ENCODE results near the gene DCDC2C.

The DCDC2C gene

DNA sequence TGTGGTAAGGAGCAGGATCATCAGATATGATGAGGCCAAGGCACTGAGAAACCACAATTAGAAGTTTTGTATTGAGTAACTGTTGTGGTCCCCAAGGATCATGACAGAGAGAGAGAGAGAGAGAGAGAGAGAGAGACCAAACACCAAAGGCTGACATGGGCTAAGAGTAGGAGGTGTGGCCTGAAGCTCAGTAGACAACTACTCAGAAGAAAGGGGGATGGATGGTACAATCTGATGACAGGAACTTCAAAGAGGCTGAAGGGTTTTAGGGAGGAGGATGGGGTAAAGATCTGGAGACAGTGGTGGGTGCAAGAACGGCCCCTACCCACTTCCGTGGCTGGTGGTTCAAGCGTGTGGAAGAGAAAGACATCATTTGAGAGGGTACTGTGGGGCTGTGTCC, 135.0 kb downstream of the DCDC2C start:
- DNase-seq = no peak

DNA sequence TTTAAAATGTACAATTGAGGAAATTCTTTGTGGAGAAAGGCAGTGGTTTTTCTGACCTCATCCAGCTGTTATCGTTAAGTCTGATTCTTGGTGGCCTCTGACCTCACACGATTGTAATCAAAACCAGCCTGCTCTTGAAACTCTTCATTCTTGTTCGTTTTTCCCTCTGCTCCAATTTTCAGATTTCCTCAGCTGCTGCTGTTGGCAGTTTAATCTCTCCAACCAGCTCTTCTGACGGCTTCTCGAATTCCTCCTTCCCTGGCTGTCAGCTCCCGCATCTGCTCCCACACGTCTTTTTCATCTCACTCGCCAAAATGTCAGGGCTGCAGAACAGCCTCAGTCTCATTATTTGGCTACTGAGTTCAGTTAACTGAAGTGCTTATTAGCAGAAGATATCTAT, 136.1 kb downstream of the DCDC2C start:
- DNase-seq = no peak

DNA sequence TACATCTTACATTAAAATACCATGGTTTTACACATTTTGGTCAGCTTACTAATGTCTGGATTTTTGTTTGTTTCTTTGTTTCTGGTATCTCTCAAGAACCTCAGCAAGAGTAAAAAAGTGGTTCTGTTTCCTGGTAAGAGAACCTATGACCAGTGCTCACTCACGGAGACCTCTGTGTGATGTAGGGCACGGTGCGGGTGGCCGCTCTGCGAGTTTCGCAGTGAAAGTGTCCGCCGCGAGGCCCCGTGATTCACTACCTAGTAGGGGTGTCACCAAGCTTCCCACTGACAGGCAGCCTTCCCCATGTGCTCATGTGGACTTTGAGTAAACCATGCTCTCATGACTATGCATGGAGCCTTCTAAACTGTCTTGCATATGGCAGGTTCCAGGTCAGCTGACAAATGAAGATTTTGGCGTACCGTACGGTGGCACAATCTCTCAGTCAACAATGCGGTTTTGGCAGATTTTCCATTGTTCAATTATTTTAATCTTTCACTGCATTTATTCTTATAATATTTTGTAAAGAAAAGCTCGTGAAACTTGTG, 137.3 kb downstream of the DCDC2C start:
- DNase-seq = no peak

DNA sequence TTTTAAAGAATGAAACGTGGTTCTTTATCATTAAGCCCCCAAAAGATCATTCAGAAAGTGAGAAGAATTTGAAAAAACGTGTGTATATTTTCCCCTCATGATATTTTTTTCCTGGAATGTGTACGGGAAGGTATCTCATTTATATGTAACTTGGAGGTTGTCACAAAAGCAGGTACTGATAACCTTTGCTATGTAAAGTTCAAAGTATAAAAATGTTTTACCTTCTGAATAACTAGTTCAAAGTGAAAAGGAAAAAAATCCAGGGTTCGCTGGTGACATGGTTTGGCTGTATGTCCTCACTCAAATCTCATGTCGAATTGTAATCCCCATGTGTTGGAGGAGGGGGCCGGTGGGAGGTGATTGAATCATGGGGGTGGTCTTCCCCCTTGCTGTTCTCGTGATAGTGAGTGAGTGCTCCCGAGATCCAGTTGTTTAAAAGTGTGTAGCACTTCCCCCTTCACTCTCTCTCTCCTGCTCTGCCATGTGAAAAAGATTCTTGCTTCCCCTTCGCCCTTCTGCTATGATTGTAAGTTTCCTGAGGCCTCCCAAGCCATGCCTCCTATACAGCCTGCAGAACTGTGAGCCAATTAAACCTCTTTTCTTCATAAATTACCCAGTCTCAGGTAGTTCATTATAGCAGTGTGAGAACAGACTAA, 144.2 kb downstream of the DCDC2C start:
- no peak for DNase-seq

DNA sequence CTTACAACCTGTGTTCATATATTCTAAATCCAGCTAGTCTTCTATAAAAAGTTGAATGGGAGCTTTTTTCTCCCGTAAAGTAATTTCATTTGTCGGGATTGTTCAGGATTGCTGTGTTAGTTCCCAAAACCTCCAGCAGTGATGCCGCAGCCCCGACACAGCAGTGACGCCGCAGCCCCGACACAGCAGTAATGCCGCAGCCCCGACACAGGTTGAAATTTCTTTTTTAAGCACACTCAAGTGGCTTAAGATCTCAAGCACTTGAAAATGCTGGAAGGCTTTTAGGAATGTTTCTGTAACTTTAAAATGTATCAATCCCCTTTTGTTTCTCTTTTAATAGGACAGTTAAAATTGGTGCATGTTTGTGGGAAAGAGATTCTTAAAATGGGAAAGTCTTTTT, 145.4 kb downstream of the DCDC2C start:
- no peak for DNase-seq

DNA sequence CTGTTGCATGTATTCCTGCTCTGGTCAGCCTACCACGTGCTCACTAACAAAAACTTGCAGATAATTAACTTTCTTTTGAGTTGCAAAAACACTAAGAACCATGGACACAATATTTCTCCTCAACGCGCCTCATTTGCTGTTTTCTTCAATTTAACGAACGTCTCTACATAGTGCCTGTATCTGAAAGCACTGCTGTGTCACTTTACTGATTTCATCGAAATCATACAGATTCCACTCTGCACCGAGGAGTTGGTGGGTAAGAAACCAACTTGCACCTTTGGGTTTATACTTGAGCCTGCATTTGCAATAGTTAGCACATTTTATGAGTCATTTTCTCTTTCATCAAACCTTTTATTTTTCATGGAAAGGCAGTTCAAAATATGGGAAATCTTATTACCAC, 145.8 kb downstream of the DCDC2C start:
- DNase-seq = no peak

DNA sequence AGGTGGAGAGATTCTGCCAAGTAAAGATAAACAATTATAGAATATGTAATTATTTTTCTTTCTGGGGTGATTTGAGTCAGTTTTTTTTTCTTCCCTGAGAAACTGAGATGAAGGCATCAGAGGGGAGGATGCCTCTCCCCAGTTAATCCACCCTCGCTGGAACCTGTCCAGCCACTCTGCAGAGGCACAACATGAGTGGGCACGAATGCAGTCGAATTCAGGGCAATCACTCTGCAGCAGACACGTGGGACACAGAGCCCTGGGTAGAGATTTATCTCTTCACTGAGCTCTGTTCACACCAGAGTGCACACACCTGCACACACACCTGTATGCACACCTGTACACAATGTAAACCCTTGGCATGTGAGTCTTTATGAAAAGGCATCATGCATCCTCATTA, 154.2 kb downstream of the DCDC2C start:
- DNase-seq = peak in 1 of 2 experiments; percentile 20

DNA sequence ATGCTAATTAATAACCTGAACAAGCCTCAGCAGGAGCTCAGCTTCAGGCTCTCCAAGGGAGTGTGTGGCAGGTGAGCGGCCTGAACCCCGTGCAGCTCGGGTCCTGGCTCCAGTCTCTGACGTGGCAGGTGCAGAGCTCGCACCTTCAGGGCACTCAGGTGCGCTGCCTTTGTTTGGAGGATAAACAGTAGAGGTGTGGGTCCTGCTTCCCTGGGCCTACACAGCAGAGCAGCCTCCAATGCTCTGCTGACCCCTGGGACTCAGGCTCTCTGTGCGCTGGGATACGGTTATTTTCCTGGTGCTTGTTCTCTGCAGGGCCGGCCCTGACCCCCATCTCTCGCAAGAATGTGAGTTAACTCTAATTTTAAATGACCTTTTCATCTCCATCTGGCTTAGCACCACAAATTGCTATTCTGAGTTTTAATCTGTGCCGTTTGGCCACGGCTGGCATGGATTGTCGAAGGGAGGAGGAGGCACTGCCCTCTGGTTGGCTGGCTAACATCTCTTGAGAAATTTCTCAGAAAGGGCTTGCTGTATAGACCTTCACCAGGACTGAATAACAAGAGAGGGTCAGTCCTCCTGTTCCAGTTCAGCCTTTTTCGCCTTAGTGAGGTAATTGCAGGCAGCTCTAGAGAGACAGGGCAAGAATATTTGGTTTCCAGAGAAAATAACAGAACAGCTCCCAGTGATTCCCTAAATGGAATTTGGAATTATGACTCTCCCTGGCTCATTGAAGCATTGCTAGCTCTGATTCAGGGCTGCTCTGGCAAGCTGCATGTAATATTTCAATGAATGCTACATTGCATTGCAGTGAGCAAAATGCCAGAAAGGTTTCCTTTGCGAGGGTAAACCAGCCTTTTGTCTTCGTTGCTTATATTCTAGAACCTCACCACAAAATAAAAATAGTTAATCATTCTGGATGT, 161.8 kb downstream of the DCDC2C start:
- DNase-seq = no peak

DNA sequence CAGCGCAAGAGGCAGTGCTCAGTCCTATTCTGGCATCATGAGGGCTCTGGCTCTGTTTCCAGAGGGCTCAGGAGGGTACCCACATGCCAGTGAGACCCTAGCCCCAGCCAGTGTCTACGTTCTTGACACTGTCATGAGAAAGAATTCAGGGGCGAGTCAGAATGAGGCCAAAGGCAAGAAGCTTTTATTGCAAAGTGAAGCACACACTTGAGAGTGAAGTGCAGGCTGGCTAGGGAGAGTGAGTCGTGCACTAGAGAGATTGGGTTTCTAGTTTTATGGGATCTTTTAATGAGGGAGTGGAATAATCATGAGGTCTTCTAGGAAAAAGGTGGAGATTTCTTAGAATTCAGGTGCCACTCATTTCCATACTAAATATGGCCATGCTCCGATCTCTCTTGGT, 164.1 kb downstream of the DCDC2C start:
- DNase-seq = no peak

DNA sequence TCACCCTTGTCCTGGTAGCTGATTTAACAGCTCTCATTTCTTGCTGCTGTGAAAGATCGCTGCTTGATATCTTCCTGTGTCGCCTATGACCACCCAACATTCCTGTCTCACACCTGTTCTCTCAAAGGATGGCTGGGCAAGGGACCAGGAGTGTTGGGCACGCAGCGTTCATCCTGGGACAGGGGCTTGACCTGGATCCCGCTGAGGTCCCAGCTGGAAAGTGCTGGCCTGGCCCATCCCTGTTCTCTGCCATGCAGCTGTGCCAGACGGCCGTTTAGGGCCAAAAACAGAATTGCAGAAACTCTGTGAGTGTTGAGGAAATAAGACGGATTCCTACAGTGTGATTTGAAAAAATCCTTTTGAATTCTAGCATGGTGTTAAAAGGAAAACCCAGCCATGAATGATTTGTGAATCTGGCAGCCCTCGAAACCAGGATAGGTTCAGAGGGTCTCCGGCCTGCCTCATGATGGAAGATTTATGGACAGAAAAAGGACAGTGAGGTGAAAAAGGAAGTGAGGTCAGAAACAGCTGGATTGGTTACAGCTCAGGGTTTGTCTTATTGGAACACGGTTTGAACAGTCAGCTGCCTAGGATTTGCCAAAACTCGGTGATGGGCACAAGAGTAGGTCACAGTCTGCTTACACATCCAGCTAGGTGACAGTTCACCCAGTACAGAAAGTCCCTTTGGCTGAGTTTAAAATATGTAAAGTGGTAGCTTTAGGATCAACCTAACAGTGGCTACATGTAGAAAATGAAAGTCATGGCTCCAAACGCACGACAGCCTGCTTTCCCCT, 164.8 kb downstream of the DCDC2C start:
- DNase-seq = no peak

DNA sequence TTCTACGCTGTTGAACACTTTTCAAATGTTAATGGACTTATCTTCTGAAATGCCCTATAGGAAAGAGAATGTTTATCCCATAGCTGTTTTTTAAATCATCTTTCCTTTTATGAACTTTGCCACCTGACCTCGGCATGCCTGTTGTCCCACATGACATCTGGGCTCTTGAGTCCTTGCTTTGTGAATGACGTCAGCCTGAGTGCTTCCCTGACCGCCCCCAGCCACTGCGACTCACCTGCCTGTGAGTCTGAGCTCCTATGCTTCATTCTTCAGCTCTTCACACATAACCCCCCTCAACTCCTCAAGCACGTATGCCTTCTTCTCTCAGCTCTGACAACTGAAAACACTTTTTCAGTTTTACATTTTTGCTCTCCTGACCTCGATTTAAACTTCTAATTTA, 166.8 kb downstream of the DCDC2C start:
- peak; percentile 24 to 58 for DNase-seq

DNA sequence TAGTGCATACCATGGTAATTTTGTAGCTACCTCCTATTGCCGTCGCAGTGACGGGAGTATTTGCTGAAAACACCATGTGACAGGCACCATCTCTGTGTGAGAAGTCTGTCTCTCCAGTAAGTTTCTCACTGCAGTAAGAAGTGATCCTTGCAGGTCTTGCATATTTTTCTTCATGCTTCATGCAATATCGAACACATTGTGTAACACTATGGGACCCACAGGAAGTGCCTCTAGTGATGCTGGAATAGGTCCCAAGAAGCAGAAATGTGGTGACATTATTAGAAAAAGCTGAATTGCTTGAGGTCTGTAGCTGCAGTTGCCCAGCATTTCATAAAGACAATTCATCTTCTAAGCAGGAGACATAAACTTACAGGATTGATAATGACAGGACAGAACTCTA, 167.6 kb downstream of the DCDC2C start:
- no peak for DNase-seq

DNA sequence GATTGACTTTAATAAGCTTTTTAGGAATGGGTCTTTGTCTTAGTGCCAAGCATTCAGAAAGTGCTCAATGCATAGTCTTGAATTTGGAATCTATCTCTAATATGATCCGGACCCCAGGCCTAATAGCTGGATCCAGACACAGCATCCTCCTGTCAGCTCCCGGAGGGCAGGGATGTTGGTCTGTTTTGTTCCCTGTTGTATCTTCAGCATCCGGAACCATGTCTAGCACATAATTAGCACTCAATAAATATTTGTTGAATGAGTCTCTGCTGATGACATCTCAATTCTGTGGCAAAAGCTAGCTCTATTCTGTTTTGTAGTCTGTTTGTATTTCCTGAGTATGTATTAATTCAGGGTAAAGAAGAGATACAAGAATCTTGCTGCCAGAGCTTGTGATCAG, 169.1 kb downstream of the DCDC2C start:
- no peak for DNase-seq

DNA sequence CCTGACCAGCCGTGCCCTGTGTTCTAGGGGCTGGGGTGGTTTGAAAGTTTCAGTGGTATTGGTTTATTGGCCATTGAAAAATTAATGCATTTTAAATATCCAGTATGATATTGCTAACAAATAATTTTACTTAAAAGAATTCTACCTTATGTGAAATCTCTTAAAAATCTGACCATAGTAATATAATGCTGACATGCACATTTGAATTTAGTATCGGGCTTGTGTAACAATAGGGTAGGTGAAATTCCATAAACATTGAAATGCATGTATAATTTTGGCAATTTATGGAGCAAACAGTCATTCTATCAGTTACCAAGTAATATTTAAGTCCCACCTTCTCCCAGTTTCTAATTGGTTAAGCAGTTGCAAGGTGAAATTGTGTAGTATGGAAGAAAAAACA, 170.5 kb downstream of the DCDC2C start:
- DNase-seq = no peak

DNA sequence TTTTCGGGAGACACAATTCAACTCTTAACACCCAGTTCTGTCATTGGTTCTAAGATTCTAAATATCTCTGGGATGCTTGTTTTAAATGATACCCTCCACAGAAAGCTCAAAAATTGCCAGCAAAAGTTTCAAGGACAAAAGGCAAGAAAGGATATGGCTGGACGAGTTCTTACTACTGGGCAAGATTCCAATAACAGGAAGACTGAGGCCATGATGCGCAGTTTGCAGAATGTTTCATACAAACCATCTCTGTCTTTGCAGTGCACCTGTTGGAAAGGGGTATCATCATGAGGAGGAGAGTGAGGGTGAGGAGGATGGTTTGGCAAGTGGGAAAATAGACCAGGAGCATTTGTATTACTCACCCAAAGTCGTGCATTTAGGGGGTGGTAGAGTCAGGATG, 172.8 kb downstream of the DCDC2C start:
- DNase-seq = no peak

DNA sequence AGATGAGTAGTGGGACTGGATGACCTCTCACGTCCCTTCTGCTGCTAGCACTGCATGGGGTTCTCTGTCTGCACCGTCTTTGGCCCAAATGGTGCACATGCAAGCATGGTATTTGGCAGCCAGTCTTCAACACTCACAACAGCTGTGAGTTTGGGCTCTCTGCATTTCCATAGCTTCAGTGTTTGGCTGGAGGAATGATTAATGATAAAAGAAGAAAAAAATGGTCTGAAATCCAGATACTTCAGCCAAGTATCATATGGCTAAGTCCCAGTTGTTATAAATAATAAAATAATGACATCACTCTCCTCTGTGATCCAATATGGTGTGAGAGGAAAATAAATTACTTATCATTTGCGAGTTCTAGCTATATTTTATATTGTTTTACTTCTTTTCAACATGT, 173.3 kb downstream of the DCDC2C start:
- no peak for DNase-seq

DNA sequence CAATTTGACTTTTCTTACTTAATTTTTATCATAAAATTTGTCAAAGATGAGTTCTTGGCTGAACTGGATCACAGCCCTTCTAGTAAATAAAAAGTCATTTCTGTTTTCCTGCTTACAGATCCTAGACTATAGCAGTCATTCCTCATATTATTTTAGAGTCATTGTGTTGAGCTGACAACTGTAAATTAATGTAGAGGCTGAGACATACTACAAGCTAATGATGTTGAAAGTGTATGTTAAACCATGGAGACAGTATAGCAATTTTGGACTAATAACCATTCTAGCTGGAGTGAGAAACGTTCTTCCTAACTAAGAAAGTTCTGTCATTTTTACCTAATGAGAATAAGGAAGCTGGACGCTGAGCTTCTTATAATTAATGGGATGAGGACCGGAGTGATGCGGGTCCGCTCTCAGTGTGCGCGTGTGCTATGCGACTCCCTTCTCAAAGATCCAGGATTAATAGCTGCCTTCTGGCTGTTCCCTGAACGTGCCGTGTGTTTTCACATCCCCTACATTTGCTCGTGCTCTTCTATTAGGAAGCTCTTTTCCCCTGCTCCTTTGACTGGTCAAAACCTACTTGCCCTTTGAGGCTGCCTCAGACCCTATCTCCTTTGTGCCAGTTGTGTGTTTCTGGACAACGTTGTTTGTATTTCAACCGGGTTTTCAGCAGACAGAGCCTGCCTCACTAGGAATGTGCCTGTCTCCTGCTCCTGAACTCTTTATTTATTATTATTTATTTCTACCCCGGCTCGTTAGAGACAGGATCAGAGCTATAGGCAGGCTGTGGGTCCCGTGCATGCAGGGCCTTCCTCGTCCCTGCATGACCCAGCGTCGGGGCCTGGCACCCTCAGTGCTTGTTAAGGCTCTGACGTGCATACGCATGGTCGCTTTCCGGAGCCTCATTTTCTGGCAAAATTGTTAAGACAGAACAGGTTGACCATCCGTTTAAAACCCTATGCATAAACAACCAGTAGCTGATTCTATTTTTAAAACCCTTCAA, 182.6 kb downstream of the DCDC2C start:
- no peak for DNase-seq

DNA sequence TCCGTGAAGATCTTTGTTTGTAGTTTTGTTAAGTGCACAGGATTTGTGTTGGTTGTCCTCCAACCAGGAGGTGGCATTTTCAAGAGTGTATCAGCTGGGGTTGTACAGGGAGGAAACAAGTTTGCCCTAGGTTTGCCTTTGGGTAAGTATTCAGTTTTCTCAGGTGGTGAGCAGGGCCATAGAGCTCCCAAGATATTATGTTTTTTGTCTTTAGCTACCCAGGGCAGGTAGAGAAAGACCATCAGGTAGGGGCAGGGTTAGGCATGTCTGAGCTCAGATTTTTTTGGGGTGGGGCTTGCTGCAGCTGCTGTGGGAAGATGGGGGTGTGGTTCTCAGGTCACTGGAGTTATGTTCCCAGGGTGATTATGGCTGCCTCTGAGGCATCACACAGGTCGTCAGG, 191.6 kb downstream of the DCDC2C start:
- DNase-seq = no peak

Data from SHP77 (cell line).